Neural cell (in vitro differentiated cells): ENCODE measurements around the gene SPON1.

Source experiments
- RAD21 ChIP-seq: fragments of 450-650 bp; conservative IDR thresholded peaks from 2 replicates; pipeline ENCODE4 v1.6.1; 2014; ENCODE audit warnings: antibody characterized with exemption, mild to moderate bottlenecking, moderate library complexity
- TF ChIP-seq, protein P1 (sequence below): fragments of 450-650 bp; IDR thresholded peaks from 2 replicates; pipeline ENCODE4 v1.5.1; 2014; ENCODE audit warnings: antibody characterized with exemption, mild to moderate bottlenecking, moderate library complexity; ENCODE audit not compliant: poor library complexity, severe bottlenecking

DNA sequence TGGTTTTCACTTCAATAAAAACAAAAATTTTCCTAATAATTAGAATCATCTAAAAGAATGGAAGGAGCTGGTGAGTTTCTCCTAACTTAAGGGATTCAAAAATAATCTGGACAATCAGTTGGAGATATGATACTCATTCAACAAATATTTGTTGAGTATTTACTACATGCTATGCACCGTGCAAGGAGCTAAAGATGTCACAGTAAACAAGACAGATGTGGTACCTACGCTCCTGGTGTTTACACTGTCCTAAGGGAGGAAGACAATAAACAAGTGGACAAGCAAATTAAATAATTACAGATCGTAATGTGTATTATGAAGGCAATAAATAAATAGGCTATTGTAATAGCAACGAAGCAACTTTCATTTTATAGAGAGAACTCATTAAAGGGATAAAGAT lies 9.9 kb upstream of the SPON1 start:
- TF ChIP-seq, protein P1, sequence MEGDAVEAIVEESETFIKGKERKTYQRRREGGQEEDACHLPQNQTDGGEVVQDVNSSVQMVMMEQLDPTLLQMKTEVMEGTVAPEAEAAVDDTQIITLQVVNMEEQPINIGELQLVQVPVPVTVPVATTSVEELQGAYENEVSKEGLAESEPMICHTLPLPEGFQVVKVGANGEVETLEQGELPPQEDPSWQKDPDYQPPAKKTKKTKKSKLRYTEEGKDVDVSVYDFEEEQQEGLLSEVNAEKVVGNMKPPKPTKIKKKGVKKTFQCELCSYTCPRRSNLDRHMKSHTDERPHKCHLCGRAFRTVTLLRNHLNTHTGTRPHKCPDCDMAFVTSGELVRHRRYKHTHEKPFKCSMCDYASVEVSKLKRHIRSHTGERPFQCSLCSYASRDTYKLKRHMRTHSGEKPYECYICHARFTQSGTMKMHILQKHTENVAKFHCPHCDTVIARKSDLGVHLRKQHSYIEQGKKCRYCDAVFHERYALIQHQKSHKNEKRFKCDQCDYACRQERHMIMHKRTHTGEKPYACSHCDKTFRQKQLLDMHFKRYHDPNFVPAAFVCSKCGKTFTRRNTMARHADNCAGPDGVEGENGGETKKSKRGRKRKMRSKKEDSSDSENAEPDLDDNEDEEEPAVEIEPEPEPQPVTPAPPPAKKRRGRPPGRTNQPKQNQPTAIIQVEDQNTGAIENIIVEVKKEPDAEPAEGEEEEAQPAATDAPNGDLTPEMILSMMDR, result no peak
- no peak for TF ChIP-seq RAD21
